Stimulated activated naive CD8-positive, alpha-beta T cell treated with anti-CD3 and anti-CD28 coated beads, Interleukin-15, Interleukin-2, amounts not matched to agents 100 ng/mL and 50 ng/mL, for 24 hours (primary cell): Measurements from ENCODE around the gene MYBPC2.
"Not testable (repeated sequence)": the region's sequence is repeated elsewhere in the genome, so short reads cannot be mapped to it uniquely, and the experiment has no call there.

Source experiments
- H3K27ac Mint-ChIP-seq: one replicate; pipeline ENCODE4 v1.8.0; 2021; ENCODE audit warnings: mild to moderate bottlenecking, mixed read lengths
- H3K27me3 Mint-ChIP-seq: one replicate; pipeline ENCODE4 v1.8.0; 2021; ENCODE audit warnings: mixed read lengths
- H3K36me3 Mint-ChIP-seq: one replicate; pipeline ENCODE4 v1.8.0; 2021; ENCODE audit warnings: low read depth, mixed read lengths
- H3K4me1 Mint-ChIP-seq: one replicate; pipeline ENCODE4 v1.8.0; 2021; ENCODE audit warnings: low read depth, mixed read lengths
- H3K4me3 Mint-ChIP-seq: one replicate; pipeline ENCODE4 v1.8.0; 2021; ENCODE audit warnings: mild to moderate bottlenecking, mixed read lengths
- H3K9me3 Mint-ChIP-seq: one replicate; pipeline ENCODE4 v1.8.0; 2021; ENCODE audit warnings: mixed read lengths

The MYBPC2 gene

GRCh38 chr19:50432221-50433028, at the start of gene MYBPC2:
MYBPC2 (plus strand) TSS chr19:50432892; CDS start chr19:50432954, 62 bp downstream.
- Mint-ChIP-seq H3K9me3 (no peaks in the 10 kb centered on the region), H3K4me1 (peaks cover 29% of the 10 kb centered on the region), H3K27me3 (peaks cover 21% of the 10 kb centered on the region), H3K27ac (peak within 1 kb of the TSS; percentile 86), H3K4me3 (peak within 1 kb of the TSS; percentile 82), H3K36me3 (no peaks in the 10 kb centered on the region)

GRCh38 chr19:50383001-50383851, 49.5 kb upstream of the MYBPC2 start:
- peaks cover 33% of the 10 kb centered on the region for H3K4me1 Mint-ChIP-seq
- H3K36me3 Mint-ChIP-seq, result peaks cover 58% of the 10 kb centered on the region
- H3K9me3 Mint-ChIP-seq, result no peaks in the 10 kb centered on the region

GRCh38 chr19:50383852-50384684, 48.6 kb upstream of the MYBPC2 start, which contains the start of gene POLD1:
POLD1 (plus strand) TSS chr19:50384347; CDS start chr19:50398852, 14,505 bp downstream.
- peaks cover 57% of the 10 kb centered on the region for H3K36me3 Mint-ChIP-seq
- H3K27me3 Mint-ChIP-seq, result no peaks in the 10 kb centered on the region
- H3K9me3 Mint-ChIP-seq, result no peaks in the 10 kb centered on the region
- H3K27ac Mint-ChIP-seq, result peak within 1 kb of the TSS; percentile 99
- peaks cover 33% of the 10 kb centered on the region for H3K4me1 Mint-ChIP-seq
- H3K4me3 Mint-ChIP-seq, result peak within 1 kb of the TSS; percentile 95

More at GRCh38 chr19:50383001-50383851, 49.5 kb upstream of the MYBPC2 start:
- Mint-ChIP-seq H3K27ac (peak overlapping the region; percentile 99), H3K4me3 (peak overlapping the region; percentile 95), H3K27me3 (no peaks in the 10 kb centered on the region)

GRCh38 chr19:50384685-50385535, 47.8 kb upstream of the MYBPC2 start:
- Mint-ChIP-seq H3K27me3 (no peaks in the 10 kb centered on the region), H3K4me3 (peak overlapping the region; percentile 95)

GRCh38 chr19:50387176-50387867, 45.4 kb upstream of the MYBPC2 start:
- Mint-ChIP-seq H3K4me3 (peak overlapping the region; percentile 18), H3K27me3 (no peaks in the 10 kb centered on the region), H3K4me1 (peaks cover 33% of the 10 kb centered on the region), H3K27ac (peak overlapping the region; percentile 1), H3K9me3 (no peaks in the 10 kb centered on the region), H3K36me3 (peaks cover 53% of the 10 kb centered on the region)

More at GRCh38 chr19:50384685-50385535, 47.8 kb upstream of the MYBPC2 start:
- Mint-ChIP-seq H3K4me1 (peaks cover 33% of the 10 kb centered on the region), H3K9me3 (no peaks in the 10 kb centered on the region), H3K27ac (peak overlapping the region; percentile 99), H3K36me3 (peaks cover 49% of the 10 kb centered on the region)

- peak overlapping the region; percentile 1 for H3K27ac Mint-ChIP-seq
- peaks cover 33% of the 10 kb centered on the region for H3K4me1 Mint-ChIP-seq
- no peaks in the 10 kb centered on the region for H3K9me3 Mint-ChIP-seq
- peak overlapping the region; percentile 18 for H3K4me3 Mint-ChIP-seq
- H3K36me3 Mint-ChIP-seq, result peaks cover 58% of the 10 kb centered on the region
- no peaks in the 10 kb centered on the region for H3K27me3 Mint-ChIP-seq
Observed at GRCh38 chr19:50387868-50388245, 44.8 kb upstream of the MYBPC2 start.

GRCh38 chr19:50390295-50390694, 42.4 kb upstream of the MYBPC2 start:
- H3K9me3 Mint-ChIP-seq, H3K27ac Mint-ChIP-seq, H3K27me3 Mint-ChIP-seq, H3K4me3 Mint-ChIP-seq: not testable (repeated sequence)
- Mint-ChIP-seq H3K4me1 (peaks cover 10% of the 10 kb centered on the region), H3K36me3 (peaks cover 56% of the 10 kb centered on the region)

GRCh38 chr19:50390952-50391351, 41.7 kb upstream of the MYBPC2 start:
- not testable (repeated sequence) for H3K4me1 Mint-ChIP-seq, H3K27me3 Mint-ChIP-seq, H3K9me3 Mint-ChIP-seq, H3K4me3 Mint-ChIP-seq, H3K27ac Mint-ChIP-seq
- H3K36me3 Mint-ChIP-seq, result peaks cover 59% of the 10 kb centered on the region

GRCh38 chr19:50392759-50393158, 39.9 kb upstream of the MYBPC2 start:
- Mint-ChIP-seq H3K4me3 (no peak overlapping the region), H3K27ac (no peak overlapping the region), H3K36me3 (peaks cover 55% of the 10 kb centered on the region), H3K27me3 (no peaks in the 10 kb centered on the region), H3K4me1 (peaks cover 2% of the 10 kb centered on the region), H3K9me3 (no peaks in the 10 kb centered on the region)

GRCh38 chr19:50393589-50393988, 39.1 kb upstream of the MYBPC2 start:
- Mint-ChIP-seq H3K4me3 (no peak overlapping the region), H3K27ac (no peak overlapping the region), H3K4me1 (no peaks in the 10 kb centered on the region), H3K27me3 (no peaks in the 10 kb centered on the region), H3K9me3 (no peaks in the 10 kb centered on the region), H3K36me3 (peaks cover 51% of the 10 kb centered on the region)

- no peaks in the 10 kb centered on the region for H3K27me3 Mint-ChIP-seq
- no peak overlapping the region for H3K27ac Mint-ChIP-seq
- H3K36me3 Mint-ChIP-seq, result peaks cover 51% of the 10 kb centered on the region
- no peaks in the 10 kb centered on the region for H3K9me3 Mint-ChIP-seq
- H3K4me3 Mint-ChIP-seq, result no peak overlapping the region
- no peaks in the 10 kb centered on the region for H3K4me1 Mint-ChIP-seq
Observed at GRCh38 chr19:50394017-50394416, 38.7 kb upstream of the MYBPC2 start.

GRCh38 chr19:50398675-50399367, 33.9 kb upstream of the MYBPC2 start:
- H3K4me1 Mint-ChIP-seq, result no peaks in the 10 kb centered on the region
- H3K9me3 Mint-ChIP-seq, result no peaks in the 10 kb centered on the region
- no peak overlapping the region for H3K4me3 Mint-ChIP-seq
- peaks cover 34% of the 10 kb centered on the region for H3K36me3 Mint-ChIP-seq
- no peaks in the 10 kb centered on the region for H3K27me3 Mint-ChIP-seq
- no peak overlapping the region for H3K27ac Mint-ChIP-seq

- Mint-ChIP-seq H3K36me3 (peaks cover 35% of the 10 kb centered on the region), H3K27me3 (no peaks in the 10 kb centered on the region), H3K4me1 (no peaks in the 10 kb centered on the region), H3K27ac (no peak overlapping the region), H3K9me3 (no peaks in the 10 kb centered on the region), H3K4me3 (no peak overlapping the region)
Observed at GRCh38 chr19:50399368-50399745, 33.3 kb upstream of the MYBPC2 start.
